ENCODE measurements around the gene TMCC3.

The TMCC3 gene

GRCh38 chr12:94671917-94672316, 21.6 kb upstream of the TMCC3 start:
- no peak for DNase-seq

DNA sequence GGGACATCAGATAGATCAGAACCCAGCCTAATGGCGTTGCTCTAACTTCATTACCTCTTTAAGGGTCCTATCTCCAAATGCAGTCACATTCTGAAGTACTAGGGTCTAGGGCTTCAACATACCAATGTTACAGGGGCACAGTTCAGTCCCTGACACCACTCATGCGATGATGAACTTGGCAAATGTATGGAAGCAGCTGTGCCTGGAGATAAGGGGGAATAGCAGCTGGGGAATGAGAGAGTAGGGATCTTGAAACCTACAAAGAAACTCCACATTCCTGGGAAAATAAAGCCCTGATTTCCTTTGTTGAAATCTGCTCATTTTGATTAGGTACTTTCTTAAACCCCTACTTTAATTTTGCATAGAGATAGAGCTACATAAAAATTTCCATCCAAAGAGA, 20.5 kb upstream of the TMCC3 start:
- no peak for DNase-seq

- no peak for DNase-seq
These were observed 19.7 kb upstream of the TMCC3 start for GRCh38 chr12:94670075-94670474.

DNA sequence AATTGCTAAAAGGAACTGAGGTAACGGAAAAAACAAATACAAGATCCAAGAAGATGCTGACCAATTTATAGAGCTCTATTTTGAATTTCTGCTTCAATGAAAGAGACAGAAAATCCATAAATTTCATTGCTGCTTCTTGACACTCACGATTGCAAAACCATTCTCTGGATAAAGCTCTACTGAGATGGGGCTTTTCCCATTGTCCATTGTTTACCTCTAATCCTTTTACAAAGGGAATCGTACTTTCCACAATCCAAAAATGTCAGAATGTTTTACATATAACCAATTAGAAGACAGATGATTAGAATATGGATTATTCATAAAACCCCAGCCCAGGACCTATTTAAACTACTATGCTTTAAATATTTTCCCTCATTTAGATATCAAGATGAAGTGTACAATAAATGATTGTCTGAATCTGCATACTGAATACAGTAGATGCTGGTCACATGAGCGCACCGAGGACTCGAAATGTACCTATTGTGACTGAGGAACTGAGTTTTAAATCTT, 16.7 kb upstream of the TMCC3 start:
- DNase-seq: no peak

DNA sequence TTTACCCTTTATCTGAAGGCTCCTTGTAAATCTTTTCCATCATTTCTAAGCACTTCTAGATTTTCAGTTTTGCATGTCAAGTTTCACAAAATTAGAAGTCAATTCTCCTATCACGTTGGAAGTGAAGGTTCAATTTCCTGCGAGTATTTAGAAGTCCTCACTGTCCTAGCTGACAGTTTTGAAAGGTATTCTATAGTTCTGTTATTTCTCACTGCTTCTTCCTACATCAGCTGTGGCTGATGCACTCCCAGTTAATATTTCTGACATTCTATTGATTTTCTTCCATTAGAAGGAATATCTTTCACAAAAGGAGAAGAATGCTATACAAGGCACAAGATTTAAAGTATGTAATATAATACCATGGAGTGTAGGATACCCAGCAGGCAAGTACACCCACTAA, 15.8 kb upstream of the TMCC3 start:
- DNase-seq: no peak

DNA sequence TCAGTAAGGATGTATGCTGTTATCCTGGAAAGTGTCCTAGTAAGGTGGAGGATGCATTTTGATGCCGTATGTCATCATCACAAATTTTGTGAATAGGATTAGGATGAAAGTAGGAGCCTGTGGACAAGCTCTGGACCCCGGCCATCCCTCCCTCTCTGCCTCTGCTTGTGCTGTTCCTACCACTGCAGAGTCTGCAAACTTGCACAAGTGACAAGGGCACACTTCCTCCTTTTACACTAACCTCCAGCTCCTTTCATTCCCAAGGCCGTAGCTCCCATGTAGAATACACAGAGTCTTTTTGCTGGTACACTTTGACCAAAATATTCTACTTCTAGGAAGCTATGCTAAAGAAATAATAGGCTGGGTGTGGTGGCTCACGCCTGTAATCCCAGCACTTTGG, 13.3 kb upstream of the TMCC3 start:
- DNase-seq: no peak

DNA sequence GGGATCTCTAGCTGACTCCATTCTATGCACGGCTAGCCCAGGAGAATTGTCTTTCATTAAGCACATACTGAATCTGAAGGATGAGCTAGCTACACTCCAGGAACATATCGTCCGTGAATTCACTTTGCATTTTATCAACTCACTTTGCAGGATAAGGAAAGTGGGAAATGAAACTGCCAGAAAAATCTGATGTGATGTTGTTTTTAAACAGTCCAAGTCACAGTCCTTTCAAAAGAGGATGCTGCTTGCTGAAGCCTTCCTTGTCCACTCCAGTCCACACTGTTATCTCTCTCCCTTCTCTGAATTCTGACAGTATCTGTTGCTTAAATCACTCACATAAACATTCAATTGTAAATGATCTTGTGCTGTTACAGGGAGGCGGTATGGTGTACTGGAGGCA, 12.7 kb upstream of the TMCC3 start:
- DNase-seq: no peak

- DNase-seq: no peak
These were observed 10.1 kb upstream of the TMCC3 start for GRCh38 chr12:94660436-94660835.

DNA sequence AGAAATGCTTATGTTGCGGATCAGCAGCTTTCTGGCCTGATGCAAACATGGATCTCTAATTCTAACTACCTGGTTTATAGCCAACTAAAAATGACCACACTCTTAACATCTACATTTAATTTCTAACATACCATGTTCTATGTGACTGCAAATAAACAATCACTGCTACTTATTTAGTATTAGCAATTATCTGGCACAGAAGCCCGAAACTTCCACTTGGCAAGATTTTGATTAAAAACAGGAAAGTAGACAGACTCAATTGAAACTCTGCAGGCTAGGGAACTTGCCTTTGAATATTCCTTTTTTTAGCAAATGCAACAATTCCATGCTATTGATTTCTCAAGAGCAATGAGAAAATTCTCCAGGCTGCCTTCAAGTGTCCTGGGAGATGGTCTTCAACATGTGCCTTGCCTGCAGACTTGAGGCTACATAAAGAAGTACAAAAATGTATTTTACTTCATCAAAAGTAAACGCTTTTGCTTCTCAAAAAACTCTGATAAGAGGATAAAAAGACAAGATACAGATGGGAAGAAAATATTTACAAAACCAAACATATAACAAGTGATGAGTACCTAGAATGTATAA, 9.1 kb upstream of the TMCC3 start:
- no peak for DNase-seq

DNA sequence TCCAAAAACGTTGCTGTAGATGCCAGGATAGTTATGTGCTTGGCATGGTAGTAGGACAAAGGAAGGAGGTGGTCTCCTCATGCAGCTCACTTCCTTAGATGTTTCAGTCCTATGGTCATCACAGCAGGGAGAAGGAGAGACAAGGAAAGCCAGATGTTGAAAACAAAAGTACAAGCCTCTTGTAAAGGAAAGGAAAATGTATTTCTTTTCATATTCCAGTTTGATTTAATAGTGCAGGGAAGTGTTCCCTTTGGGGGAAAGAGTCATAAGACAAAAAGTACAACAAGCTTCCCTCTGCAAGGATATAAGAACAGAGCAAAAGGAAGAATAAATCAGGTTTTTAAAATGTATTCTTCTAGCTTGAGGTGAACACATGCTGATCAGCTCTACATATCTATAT, 8.6 kb upstream of the TMCC3 start:
- no peak for DNase-seq

GRCh38 chr12:94656556-94656955, 6.2 kb upstream of the TMCC3 start:
- no peak for DNase-seq

GRCh38 chr12:94649349-94650142, 811 bp downstream of the TMCC3 start:
- peak; percentile 26 for DNase-seq

DNA sequence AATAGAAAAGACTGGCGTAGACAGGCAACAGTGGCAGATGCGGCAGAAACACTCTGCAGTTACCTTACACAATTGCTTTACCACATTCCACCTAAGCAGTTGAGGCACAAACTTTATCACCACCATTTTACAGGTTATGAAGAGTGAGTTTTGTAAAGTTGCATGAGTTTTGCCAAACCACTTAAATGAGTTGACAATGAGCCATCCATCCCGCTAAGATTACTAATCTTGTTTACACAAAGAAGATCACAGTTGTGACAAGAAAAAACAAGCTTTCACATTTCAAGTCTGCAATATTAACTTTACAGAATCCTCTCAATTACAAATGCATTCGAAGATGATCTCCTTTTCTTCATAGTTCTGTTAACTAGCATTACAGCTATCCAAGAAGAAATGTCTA, 1.8 kb downstream of the TMCC3 start:
- DNase-seq: no peak

DNA sequence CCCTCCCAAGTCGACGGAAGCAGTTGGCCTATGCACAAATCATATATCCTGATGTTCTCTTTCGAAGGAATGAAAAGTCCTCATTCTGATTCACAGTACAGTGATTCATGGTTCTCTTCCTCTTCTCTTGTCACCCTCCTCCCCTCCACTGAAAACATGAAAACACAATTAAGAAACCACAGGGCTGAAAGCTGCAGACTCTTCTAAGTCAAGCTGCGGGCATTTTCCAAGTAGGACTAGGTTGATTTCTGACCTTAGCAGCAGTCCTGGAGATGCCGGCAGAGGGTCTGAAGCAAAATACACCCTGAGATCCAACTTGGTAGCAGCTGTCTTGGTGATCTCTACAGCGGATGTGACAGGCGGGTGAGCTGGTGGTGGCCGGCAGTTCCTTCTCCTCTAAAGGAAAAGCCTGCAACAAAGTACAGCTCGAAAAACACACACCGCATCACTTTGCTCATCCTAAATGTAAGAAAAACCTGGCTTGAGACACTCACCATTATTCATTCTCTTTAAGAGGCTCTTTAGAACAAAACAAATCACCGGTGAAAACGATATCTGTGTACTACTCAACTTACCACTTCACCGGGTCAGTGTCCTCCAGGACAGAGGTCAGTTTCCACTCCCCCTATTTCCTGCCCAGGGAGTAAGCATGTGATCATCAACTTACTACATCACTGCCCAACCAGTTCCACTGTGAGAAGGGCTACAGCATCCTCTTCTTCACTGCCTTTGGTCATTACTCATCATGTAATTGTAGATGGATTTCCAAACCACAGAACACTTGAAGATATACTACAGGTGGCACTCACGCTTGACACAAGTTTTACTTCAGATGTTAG, 6.0 kb downstream of the TMCC3 start:
- DNase-seq: no peak

DNA sequence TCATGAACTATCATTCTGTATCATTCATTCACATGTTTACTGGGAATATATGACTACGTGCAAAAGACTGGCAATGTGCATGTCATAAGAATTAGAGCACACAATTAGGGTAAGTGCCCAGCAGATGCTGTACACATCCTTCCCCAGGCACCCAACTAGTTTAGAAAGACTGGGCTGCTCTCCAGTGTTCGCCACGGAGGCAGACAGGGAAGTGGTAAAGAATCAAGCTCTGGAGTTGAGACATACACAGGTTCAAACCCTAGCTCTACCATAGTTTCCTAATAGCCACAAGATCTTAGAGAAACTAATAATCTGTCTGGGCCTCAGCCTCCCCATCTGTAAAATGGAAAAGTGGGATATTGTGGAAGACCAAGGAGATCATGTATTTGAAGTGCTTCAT, 6.8 kb downstream of the TMCC3 start:
- no peak for DNase-seq

DNA sequence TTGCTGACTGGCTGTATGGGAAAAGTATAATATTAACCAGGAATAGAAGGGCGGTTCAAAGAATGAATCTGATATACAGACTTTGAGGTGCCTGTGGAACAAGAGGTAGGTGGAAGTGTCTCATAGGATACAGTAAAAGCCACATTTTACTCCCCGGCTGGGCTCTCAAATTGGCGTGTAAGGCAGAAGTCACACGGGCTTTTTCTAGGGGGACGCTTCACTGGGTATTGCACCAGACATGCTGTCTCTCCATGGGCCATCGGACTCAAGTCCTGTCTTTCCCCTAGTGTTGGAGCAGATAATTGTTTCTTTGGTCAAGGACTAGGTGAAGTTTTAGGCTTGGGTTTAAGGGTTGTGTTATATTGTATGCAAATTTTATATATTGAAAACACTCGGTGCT, 9.1 kb downstream of the TMCC3 start:
- DNase-seq: no peak

DNA sequence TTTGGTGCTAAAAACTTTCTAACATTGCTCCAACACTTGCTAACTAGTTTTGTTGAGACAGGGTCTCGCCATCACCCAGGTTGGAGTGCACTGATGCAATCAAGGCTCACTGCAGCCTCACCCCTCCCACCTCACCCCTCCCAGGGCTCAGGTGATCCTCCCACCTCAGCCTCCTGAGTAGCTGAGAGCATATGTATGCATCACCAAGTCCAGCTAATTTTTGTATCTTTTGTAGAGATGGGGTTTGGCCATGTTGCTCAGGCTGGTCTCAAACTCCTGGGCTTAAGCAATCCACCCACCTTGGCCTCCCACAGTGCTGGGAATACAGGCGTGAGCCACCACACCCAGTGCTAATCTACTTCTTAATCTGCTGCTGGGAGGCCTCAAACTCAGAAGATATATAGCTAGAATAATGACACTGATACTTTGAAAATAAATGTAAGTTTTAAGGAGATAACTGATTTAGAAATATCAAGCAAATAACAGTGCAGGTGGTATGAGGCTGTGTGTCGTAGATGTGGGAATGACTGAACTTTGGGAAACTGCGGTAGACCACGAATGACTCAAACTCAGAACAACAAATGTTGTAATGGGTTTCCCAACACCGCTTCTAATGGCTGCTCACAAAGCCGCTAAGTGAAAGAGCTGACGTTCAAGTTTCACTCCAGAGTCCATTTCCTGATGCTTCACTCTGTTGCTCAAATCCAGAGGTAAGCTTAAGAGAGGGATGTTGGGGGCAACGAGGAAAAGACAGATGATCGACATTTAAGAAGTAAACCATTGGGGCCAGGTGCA, 10.0 kb downstream of the TMCC3 start:
- no peak for DNase-seq

DNA sequence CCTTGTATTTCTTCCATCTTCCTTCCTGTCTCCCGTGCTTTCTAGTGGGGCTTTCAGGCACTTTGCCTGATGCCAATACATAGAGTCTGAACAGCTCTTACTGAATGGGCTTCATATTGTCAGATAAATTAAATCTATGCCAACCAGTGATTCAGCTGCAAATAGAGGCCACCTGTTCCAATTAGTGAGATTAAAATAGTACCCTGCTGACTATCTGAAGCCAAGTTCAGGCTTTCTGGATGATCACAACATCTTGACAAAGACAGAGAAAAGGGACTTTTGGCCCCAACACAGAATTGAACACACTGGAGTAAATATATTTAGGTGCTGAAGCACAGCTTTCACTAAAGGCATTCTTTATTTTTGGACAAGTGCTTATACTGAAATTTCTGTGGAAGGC, 11.8 kb downstream of the TMCC3 start:
- DNase-seq: no peak

- DNase-seq: no peak
These were observed 12.8 kb downstream of the TMCC3 start for GRCh38 chr12:94637390-94638113.

DNA sequence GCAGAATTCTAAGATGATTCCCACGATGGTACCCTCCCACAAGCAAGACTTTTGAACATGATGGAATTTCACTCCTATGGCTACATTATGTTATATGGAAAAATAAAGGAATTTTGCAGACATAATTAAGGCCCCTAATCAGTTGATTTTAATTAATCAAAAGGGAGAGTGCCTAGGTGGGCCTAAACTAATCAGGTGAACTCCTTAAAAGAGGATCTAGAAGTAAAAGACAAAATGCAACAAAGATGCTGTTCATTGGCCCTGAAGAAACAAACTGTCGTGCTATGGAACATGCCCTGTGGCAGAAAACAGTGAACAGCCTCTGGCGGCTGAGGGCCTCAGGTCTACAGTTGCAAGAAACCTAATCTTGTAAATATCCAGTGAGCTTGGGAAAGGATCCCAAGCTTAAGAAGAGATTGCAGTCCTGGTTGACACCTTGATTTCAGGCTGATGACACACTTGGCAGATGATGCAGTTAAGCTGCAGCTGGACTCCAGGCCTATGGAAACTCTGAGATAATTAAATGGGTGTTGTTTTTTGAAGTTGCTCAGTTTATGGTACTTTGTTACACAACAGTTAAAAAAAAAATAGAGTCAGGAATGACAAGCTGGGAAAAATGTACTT, 13.8 kb downstream of the TMCC3 start:
- no peak for DNase-seq

DNA sequence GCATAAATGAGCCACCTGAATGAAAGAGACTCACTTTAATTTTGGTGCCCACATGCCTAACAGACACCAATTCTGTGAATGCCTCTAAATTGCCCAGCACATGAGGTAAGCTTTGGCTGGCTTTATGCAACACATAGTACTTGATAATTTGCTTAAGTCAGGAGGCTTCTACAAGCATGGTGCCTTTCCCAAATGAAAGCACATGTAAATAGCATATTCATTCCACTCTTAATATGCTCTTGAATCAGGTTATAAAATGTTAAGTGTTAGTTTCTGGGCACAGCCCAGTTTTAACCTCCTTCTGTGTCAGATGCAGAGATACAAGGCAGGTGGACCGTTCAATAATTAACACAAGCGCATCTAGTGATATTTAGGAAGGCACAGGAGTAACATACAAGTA, 15.6 kb downstream of the TMCC3 start:
- DNase-seq: no peak

GRCh38 chr12:94633401-94633800, 17.0 kb downstream of the TMCC3 start:
- DNase-seq: no peak

Measured in NCI-H345 (cell line).